GM19351 (cell line): ENCODE results near the gene CHMP1A.

ENCODE experiments used
- ATAC-seq: cut with Tn5 transposase; IDR thresholded peaks from one replicate; pipeline ENCODE4 v1.9.1; 2021; ENCODE audit warnings: mild to moderate bottlenecking, moderate library complexity; ENCODE audit not compliant: unreplicated experiment

CHMP1A gene

GRCh38 chr16:89629827-89630610, 27.5 kb downstream of the CHMP1A start:
- no peak for ATAC-seq

- no peak for ATAC-seq
Observed at GRCh38 chr16:89624777-89625761, 32.4 kb downstream of the CHMP1A start.

- ATAC-seq, result no peak
Observed at GRCh38 chr16:89623511-89624261, 33.8 kb downstream of the CHMP1A start.

GRCh38 chr16:89621698-89622409, 35.7 kb downstream of the CHMP1A start:
- ATAC-seq, result no peak

- ATAC-seq, result no peak
Observed at GRCh38 chr16:89621136-89621697, 36.3 kb downstream of the CHMP1A start.

- no peak for ATAC-seq
Observed at GRCh38 chr16:89620406-89620841, 37.1 kb downstream of the CHMP1A start.

- ATAC-seq, result no peak
Observed at GRCh38 chr16:89619840-89620239, 37.7 kb downstream of the CHMP1A start.

- ATAC-seq, result no peak
Observed at GRCh38 chr16:89618109-89618998, 39.2 kb downstream of the CHMP1A start.

- ATAC-seq, result no peak
Observed at GRCh38 chr16:89617036-89617435, 40.5 kb downstream of the CHMP1A start.

GRCh38 chr16:89616623-89617022, 40.9 kb downstream of the CHMP1A start:
- no peak for ATAC-seq

- ATAC-seq, result no peak
Observed at GRCh38 chr16:89615596-89616090, 41.9 kb downstream of the CHMP1A start.

- ATAC-seq, result no peak
Observed at GRCh38 chr16:89615176-89615575, 42.3 kb downstream of the CHMP1A start.

GRCh38 chr16:89613954-89614459, 43.5 kb downstream of the CHMP1A start:
- no peak for ATAC-seq

GRCh38 chr16:89613231-89613953, 44.1 kb downstream of the CHMP1A start, which contains the start of gene DPEP1:
TSS of gene DPEP1 (plus strand) at chr16:89613642. CDS start at chr16:89630411, 16,769 bp downstream.
- no peak for ATAC-seq

- ATAC-seq, result no peak
Observed at GRCh38 chr16:89612415-89613166, 44.9 kb downstream of the CHMP1A start.

GRCh38 chr16:89610108-89610453, 47.4 kb downstream of the CHMP1A start:
- no peak for ATAC-seq
